Measurements from ENCODE around the gene PRKG1.
"Not testable (repeated sequence)": the region's sequence is repeated elsewhere in the genome, so short reads cannot be mapped to it uniquely, and the experiment has no call there.

The PRKG1 gene

GRCh38 chr10:51683031-51683691 lies 608.9 kb downstream of the PRKG1 start:
- no peak for DNase-seq

- no peak for DNase-seq
Observed at GRCh38 chr10:51685768-51686167, 611.5 kb downstream of the PRKG1 start.

GRCh38 chr10:51687296-51687695 lies 613.0 kb downstream of the PRKG1 start:
- no peak for DNase-seq

DNA sequence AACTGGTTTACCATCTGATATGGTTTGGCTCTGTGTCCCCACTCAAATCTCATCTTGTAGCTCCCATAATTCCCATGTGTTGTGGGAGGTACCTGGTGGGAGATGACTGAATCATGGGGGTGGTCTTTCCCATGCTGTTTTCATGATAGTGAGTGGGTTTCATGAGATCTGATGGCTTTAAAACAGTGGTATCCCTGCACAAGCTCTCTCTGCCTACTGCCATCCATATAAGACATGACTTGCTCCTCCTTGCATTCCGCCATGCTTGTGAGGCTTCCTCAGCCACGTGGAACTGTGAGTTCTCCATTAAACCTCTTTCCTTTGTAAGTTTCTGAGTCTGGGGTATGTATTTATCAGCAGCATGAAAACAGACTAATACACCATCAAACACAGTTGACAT lies 614.5 kb downstream of the PRKG1 start:
- not testable (repeated sequence) for DNase-seq

DNA sequence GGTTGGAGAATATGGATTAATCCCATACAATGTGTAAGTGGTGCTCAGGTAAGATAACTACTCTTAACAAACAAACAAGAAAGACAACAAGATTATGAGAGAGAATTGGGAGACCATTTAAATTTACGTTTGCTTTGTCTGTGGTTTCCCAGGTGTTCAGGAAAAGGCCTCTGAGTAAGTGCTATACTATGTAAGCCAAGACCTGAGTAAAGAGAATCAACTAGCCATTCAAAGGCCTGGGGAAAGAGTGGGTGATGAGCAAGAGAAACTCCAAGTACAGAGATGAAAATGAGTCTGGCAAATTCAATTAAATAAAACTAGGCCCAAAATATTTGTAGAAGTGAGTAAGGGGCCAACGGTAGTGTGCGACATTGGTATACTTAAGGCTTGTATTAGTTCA lies 615.2 kb downstream of the PRKG1 start:
- DNase-seq, result no peak

GRCh38 chr10:51691135-51691534 lies 616.8 kb downstream of the PRKG1 start:
- no peak for DNase-seq

- DNase-seq, result no peak
Observed at GRCh38 chr10:51694086-51694768, 619.9 kb downstream of the PRKG1 start.

GRCh38 chr10:51696251-51696650 lies 622.0 kb downstream of the PRKG1 start:
- DNase-seq, result no peak

GRCh38 chr10:51698473-51699063 lies 624.3 kb downstream of the PRKG1 start:
- no peak for DNase-seq

DNA sequence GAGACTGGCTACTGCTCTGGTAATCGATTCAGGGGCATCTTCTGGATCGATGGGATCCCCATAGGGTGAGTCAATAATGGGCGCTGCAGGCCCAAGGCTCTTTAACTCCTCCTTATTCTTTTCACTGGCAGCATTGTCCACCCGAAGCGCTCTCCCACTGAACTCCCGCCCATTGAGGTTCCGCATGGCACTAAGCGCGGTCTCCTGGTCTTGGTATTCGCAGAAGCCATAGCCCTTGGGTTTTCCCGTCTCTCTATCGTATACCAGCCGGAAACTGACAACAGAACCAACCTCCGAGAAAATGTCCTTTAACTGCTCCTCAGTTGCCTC lies 624.8 kb downstream of the PRKG1 start:
- DNase-seq, result no peak

- peak; percentile 84 for DNase-seq
Observed at GRCh38 chr10:51699475-51700227, 625.4 kb downstream of the PRKG1 start, which contains the start of gene CSTF2T. Gene CSTF2T, minus strand, starts transcription at chr10:51699595. Its CDS starts 46 bp downstream, at chr10:51699549.

DNA sequence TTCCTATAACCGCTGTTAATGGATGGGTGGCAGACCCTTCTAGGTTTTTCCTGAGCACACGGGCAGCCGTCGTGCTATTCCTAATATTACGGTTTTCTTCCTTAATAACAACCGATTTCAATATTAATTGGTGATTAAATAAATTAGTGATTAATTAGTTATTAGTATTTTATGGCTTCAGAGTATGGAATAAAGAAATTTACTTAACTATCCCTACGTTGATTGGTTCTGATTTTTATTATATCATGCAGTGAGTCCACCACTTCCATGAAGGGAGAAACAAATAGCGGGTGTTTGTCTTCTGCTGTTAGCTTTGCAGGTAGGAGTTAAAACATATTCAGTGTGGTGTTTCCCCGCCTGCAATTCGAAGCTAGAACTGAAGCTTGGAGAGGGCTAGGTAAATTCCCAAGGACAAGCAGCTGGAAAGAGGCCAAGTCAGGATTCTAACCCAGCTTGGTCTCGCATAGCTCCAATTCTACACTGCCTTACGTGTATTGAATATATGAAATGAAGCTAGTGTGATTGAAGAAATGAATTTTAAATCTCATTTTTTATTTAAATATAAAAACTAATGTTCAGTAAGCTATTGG lies 626.0 kb downstream of the PRKG1 start:
- no peak for DNase-seq

DNA sequence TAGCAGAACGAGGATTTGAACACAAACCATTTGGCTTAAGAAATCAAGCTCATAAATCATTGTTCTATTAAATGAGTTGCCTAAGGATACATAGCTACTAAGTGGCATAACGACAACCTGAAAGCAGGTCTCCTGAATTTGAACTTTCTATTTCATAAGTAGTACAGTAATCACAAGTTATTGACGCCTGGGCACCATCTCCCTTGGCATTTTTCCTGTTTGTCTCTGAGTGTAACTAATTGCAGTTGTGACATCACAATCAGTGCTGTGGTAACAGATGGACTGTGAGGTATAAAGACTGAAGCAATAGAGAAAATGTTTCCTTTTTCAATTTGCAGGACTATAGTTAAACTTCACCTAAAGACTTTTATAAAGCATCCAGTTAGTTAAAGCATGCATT lies 631.5 kb downstream of the PRKG1 start:
- no peak for DNase-seq

DNA sequence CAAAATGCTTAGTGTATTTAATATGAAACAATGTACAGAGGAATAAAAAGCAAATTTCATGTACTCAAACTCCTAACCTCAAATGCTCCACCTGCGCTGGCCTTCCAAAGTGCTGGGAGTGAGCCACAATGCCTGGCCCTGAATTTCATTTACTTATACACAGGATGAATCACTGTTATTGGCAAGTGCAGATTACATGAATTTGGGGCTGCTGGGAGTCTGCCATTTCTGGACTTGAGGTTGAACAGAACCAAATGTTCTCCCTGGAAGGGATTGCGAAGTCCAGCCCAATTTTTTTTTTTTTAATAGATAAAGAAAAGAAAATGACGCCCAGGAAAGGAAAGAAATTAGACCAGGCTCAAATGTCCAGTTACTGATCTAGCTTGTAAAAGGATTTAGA lies 631.9 kb downstream of the PRKG1 start:
- DNase-seq, result no peak

- DNase-seq, result no peak
Observed at GRCh38 chr10:51707392-51707791, 633.1 kb downstream of the PRKG1 start.

DNA sequence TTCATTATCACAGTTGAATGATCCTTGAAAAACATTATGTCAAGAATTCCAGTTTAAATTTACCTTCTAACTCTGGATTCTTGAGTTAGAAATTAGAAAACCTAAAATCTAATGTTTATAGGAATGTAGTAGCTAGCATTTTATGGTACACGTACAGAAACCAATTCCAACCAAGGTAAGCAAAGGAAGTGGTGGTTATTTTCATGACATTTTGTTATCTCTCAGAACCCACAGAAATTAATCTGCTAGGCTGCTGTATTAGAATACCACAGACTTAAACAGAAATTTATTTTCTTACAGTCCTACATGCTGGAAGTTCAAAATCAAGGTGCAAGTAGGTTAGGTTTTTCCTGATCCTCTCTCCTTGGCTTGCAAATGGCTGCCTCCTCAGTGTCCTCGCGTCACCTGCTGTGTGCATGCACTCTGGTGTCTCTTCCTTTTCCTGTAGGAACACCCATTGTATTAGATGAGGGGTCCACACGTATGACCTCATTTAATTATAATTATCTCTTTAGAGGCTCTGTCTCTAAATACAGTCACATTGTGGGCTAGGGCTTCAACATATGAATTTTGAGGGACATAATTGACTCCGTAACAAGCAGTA lies 633.6 kb downstream of the PRKG1 start:
- no peak for DNase-seq

DNA sequence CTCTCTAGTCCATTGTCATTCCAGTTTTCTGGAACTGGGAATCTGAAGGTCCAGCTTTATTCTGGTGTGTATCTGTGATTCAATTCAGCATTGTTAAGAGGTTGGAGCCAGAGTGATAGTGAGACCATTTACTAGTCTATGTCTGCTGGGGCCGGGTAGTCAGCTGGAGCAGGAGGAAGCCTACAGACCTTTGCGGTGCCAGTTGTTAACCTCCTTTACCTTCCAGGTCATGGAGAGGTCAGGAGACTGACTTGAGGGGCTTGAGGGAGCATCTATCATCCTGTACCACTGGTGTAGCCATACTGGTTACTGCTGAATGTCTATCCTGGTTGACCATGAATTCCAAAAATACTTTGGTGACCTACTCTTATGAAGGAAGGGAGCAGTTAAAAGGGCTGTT lies 634.3 kb downstream of the PRKG1 start:
- no peak for DNase-seq

DNA sequence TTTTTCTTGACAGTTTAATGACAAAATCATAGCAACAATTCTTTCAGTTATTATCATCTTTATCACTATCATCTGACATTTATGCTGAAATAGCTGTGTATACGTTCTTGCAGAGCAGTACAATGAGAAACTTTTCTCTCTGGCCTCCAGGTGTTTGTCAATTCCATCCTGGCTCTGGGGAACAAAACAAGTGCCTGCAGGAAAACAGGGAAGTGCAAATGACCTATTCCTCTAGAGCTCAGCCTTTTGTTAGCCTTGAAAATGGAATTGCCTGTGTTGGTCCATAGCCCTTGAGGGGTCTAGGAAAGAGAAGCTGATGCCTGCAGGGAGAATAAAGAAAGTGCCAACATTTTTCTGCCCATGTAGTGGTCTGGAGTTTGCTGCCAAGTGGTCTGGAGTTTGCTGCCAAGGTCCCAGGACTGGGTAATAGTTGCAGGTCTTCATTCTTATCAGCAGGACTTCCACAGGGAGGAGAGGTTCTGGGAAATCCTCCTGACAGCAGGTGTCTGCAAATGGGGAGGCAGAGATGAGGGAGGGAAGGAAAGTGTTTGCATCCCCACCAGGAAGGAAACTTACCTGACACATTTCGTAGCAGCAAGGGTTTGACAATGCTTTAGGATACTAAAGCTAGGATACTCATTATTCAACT lies 635.2 kb downstream of the PRKG1 start:
- DNase-seq, result no peak

DNA sequence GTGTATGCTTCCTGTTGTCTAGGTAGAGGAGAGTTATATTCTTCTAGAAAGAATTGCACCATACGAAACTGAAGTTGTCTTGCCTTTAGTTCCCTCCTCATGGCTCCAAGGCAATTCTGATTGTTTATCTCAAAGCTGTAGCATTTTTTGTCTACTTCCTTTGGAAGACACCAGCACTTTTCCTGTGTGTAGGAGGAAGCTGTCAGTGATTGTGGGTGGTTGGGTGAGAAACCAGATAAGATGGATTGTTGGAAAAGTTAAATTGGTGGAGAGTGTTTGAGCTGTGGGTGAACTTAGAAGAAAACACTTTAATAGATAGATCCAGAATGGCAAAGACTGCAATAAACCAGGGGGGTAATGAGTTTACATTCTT lies 637.2 kb downstream of the PRKG1 start:
- DNase-seq, result no peak

- DNase-seq, result no peak
Observed at GRCh38 chr10:51716981-51717380, 642.7 kb downstream of the PRKG1 start.

- no peak for DNase-seq
Observed at GRCh38 chr10:51718804-51719291, 644.6 kb downstream of the PRKG1 start.

DNA sequence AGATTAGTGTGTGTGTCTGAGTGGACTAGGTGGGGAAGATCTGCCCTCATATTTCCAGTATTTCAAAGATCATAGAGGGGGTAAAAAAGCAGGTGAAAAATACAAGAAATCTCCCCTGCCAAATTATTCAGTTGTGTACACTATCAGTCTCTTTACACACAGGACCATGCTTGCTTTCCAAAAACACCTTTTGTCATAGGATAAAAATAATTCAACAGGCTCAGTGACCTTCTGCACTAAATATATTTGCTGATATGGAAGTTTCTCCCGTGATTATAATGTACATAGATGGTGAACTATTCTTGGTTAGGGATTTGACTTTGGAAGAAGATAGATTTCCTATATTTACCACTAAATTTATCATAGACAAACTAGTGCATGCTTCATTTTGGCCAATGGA lies 649.8 kb downstream of the PRKG1 start:
- DNase-seq, result no peak
